ENCODE results near the gene GSTM5.

- TF ChIP-seq CTCF (IDR thresholded peaks at IDR 0.05; ENCODE audit: low read depth, low read length, missing input control) (no peak), GABPA (IDR thresholded peaks at IDR 0.05 in 1 of 2, conservative IDR thresholded peaks at IDR 0.05 in 1 of 2) (no peak), ZBTB33 (IDR thresholded peaks at IDR 0.05) (no peak), TAF1 (conservative IDR thresholded peaks at IDR 0.05) (no peak), SP1 (IDR thresholded peaks at IDR 0.05) (no peak), MAX (IDR thresholded peaks at IDR 0.05) (no peak), FOXA1 (IDR thresholded peaks at IDR 0.05) (no peak), RAD21 (IDR thresholded peaks at IDR 0.05) (no peak), EGR1 (IDR thresholded peaks at IDR 0.05; ENCODE audit: low read depth in 2 of 2) (no peak)
Measured at GRCh38 chr1:109764561-109765482, 52.8 kb downstream of the GSTM5 start.

All from liver (tissue), 3 donors.